NCI-H748 (cell line): ENCODE measurements around the gene FOXK1.
"Not testable (repeated sequence)": the region's sequence is repeated elsewhere in the genome, so short reads cannot be mapped to it uniquely, and the experiment has no call there.

Experiments
- DNase-seq: peaks from one replicate; lab custom pipeline; 2025; ENCODE audit not compliant: unreplicated experiment; lab: John Stamatoyannopoulos, UW

Gene FOXK1

DNA sequence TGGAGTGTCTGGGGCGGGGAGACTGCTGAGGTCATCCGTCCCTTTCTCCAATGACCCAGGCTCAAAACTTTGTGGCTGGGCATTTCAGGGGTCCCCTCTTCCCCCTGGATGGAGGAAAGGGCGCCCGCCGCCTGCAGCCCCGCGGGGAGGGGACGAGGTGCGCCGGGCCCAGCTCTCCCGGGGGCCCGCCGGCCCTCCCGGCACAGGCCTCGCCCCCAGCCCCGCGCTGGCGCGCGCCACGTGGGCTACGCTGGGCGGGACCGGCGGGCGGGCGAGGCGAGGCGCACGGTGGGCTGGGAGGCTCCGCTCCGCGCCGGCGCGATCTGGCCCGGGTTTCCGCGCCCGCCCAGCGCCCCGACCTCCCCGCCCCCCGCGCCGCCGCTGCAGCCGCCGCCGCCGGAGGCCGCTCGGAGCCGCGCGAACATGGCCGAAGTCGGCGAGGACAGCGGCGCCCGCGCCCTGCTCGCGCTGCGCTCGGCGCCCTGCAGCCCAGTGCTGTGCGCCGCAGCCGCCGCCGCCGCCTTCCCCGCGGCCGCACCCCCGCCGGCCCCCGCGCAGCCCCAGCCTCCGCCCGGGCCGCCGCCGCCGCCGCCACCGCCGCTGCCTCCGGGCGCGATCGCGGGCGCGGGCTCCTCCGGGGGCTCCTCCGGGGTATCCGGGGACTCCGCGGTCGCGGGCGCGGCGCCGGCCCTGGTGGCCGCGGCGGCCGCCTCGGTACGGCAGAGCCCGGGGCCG lies at the start of gene FOXK1:
Gene FOXK1 (plus strand): TSS at position 410 of the 735 bp plus-strand sequence. CDS start 14 bp downstream, at position 424.
- peak; percentile 80 for DNase-seq

DNA sequence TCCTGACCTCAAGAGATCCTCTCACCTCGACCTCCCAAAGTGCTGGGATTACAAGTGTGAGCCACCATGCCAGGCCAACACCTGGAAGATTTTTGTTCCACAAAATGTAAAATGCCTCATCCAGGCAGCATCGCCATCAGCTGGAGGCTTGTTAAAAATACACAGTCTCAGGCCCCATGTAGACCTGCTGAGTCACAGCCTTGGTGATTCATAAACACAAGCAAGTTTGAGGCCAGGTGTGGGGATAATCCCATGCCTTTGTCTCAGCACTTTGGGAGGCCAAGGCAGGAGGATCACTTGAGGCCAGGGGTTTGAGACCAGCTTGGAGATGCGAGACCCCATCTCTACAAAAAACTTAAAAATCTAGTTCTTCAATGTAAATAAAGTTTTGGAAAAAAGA lies 49.1 kb upstream of the FOXK1 start:
- DNase-seq: no peak

DNA sequence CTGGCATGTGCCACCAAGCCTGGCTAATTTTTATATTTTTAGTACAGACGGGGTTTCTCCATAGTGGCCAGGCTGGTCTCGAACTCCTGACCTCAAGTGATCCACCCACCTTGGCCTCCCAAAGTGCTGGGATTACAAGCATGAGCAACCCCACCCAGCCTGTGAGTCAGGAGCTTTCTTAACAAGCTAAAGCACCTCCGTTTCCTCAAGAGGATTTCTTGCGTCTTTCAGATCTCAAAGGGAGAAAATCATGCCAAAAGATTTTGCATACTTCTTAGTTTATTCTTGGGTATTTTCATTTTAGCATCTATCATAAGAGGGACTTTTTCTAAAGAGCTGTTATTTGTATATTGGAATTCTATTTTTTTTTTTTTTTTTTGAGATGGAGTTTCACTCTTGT lies 47.9 kb upstream of the FOXK1 start:
- no peak for DNase-seq

- no peak for DNase-seq
Observed at GRCh38 chr7:4638781-4639575, 43.1 kb upstream of the FOXK1 start.

- no peak for DNase-seq
Observed at GRCh38 chr7:4641091-4641666, 40.9 kb upstream of the FOXK1 start.

DNA sequence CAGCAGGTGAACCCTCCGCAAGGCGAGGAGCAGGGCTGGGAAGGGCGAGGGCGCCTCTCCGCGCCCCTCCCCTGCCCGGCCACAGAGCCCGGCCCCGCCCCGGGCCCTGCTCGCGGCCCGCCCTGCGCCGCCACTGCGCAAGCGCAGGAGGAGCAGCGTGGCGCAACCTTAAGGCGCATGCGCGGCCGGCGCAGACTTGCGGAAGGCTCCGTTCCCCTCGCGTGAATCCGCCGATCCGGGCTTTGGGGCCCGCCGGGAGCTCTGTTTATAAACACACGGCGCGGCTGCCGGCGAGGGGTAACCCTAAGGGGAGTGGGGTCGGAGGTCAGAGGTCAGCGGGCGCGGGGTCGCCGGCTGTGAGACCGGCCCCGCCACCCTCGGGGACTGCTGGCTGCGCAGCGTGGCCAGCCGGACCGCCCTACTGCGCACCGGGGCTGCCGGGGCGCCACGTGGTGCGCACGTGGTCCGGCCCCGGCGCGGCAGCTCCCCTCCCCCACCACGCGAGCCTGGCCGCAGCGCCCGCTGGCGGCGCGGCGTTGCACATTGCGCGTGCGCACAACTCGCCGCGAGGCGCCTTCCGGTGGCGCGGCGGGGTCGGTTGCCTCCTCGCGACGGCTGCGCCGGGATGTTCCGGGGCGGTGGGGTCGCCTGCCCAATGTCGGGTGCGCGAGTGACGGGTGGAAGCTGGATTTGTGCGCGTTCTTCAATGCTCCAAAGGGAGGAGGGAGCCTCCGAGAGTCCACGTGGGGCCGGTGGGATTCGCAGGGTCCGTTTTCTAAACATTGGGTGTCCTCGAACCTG lies 40.2 kb upstream of the FOXK1 start:
- DNase-seq: peak; percentile 89

DNA sequence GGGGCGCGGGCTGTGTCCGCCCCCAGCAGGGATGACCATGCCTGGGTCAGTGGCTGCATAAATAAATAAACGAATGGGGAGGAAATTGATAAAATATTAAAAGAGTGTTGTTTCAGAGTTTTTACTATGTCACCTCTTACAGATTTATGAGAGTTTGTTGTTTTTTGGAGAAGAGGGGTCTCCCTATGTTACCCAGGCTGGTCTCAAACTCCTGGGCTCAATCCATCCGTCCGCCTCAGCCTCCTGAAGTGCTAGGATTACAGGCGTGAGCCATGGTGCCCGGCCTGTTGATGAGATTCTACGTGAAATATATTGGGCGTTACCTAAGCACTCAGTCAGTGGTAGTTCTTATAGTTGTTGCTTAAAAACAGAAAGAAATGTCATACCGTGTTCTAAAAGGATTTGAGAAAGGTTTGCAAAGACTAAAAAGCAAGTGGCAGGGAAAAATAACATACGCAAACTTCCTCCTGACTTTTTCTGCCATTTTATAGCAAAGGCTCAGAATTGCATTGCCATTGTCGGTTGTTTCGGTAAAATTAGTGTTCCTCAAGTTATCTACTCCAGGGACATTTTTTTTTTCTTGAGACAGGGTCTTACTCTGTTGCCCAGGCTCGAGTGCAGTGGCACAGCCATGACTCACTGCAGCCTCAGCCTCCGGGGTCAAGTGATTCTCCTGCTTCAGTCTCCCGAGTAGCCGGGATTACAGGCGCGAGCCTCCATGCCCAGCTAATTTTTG lies 39.5 kb upstream of the FOXK1 start:
- no peak for DNase-seq

- not testable (repeated sequence) for DNase-seq
Observed at GRCh38 chr7:4643204-4643471, 39.0 kb upstream of the FOXK1 start.

- DNase-seq: no peak
Observed at GRCh38 chr7:4645246-4645645, 36.8 kb upstream of the FOXK1 start.

DNA sequence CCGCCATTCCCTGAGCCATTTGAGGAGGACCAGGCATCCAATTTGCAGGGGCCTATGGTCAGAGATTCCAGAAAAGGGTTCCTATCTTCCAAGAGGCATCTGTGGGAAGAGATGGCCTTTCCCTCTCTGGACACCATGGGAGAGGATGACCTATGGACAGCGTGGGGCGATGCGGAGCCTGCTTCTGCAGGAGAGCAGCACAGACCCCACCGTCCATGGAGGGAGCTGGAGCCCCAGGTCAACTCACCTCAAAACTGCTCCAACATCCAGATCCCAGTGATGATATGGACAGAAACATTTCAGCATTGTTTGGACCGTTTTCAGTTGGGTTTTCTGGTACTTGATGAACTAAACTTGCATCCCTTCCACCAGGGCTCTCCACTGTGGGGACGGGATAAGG lies 34.0 kb upstream of the FOXK1 start:
- DNase-seq: no peak

DNA sequence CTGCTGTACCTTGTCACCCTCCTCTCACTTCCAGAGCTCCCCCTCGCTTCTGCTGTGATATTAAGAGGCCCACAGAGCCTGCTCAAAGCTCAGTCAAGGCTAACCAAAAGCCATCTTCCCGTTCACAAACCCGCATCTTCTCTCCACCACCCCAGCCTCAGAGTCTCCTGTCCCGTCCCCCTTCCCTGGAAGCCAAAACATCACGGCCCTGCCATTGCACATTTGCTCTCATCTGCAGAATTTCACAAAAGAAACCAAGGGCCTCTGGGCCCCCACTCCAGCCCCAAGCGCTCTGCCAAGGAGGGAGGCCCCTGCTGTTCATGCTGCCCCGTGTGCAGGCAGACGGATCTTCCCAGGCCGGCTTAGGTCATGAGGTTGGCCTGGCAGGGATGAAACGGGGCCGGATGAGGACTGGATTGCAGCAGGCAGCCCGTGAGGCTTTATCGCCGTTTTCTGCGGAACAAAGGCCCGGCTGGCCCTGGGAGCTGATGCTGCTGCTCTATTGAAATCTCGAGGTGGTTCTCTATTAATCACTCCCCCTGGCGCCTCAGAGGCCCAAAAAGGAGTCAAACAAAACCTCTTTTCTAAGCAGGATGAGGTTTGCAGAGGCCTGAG lies 31.6 kb upstream of the FOXK1 start:
- no peak for DNase-seq

- no peak for DNase-seq
Observed at GRCh38 chr7:4653771-4654170, 28.3 kb upstream of the FOXK1 start.

GRCh38 chr7:4655311-4655710 lies 26.8 kb upstream of the FOXK1 start:
- no peak for DNase-seq

DNA sequence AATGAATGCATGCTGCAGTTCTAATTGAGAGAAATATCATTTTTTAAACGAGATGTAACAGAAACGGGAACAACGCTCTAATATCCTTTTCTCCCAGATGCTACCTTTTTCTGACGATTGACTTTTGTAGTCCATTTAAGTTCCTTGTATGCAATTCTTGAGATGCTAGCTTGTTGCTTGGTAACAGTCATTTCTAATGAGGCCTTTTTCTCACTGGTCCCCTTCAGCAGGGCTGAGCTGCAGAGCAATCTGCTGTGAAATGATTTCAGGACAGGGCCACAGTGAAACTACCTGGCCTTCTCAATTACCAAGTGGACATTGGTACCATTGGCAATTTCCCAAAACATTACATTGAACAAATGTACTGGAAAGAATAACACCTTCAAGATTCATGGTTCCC lies 26.2 kb upstream of the FOXK1 start:
- no peak for DNase-seq

GRCh38 chr7:4657640-4658417 lies 24.3 kb upstream of the FOXK1 start:
- DNase-seq: no peak

DNA sequence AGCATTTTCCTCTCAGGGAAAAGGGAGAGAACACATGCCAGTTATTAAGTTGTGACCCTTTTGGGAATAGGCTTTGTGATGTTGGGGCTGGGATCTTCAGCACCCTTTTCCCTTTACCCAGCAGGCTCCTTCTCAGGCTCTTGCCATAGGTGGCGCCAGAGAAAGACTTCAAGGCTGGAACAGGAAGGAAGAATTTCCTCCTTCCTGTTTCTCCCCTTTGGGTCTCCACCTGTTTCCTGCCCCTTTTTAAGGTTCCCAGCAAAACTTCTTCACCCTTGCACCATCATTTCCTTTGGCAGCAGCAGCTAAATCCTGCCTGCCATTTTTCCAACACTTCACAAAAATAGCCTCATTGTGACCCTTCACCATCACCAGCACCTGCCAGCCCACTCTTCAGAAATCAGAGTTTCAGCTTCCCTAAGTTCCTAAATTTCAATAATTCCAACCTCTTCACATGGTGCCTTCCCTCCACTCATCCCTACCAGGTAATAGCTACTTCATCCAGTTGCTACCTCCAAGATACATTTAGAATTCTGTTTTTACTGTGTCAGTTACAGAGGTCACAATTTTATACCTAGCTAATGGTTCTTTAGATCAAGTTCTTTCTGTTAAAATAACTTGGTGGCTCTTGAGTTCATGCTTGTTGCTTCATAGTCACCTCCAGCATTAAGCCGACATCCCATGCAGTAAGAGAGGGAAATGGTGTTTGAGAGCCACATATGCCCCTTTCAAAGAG lies 22.4 kb upstream of the FOXK1 start:
- peak; percentile 38 for DNase-seq

DNA sequence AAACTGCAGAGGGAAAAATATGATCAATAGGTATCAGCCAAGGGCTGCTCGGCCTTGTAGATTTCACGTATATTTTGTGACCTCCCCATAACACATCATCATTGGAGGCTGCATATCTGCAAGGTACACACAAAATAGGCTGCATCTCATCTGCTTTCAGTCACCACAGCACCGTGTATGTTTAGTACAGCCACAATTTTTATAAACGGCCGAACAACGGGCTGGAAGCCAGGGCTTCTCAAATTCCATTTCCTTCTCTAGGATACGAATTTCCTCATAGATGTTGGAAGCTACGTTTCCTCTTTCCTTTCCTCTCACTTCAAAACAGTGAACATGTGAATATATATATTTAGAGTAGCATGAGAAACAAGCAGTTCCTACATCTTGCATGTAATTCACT lies 20.2 kb upstream of the FOXK1 start:
- DNase-seq: no peak

GRCh38 chr7:4663239-4664018 lies 18.7 kb upstream of the FOXK1 start:
- no peak for DNase-seq
